Mesenteric fat pad (tissue), 1 donor: ENCODE data around the gene SLC35A4. TPM values are rescaled to one million over a fixed set of nuclear protein-coding genes. Genes with fewer than 3 reads are reported as not detected.
"Not testable (repeated sequence)": the region's sequence is repeated elsewhere in the genome, so short reads cannot be mapped to it uniquely, and the experiment has no call there.

Experiments
- DNase-seq: peaks from one replicate; pipeline ENCODE4 v3.0.0-alpha.2; 2020; ENCODE audit warnings: low spot score
- microRNA-seq: library from miRNA; unstranded; fragments of <30 nt; microRNA quantifications from one replicate; pipeline ENCODE4 v1.2.0, GENCODE V29; 2020; ENCODE audit warnings: borderline number of aligned reads
- total RNA-seq: library from RNA; stranded (reverse); fragmentation: NEBNext Ultra II Directional; extraction: Animal tissue kit (Norgen Biotek cat#: 25700); gene quantifications from one replicate; pipeline ENCODE4 v1.2.1, GENCODE V29; 2021
- donor health status: DM: yes; HTN: yes; CAD: no.

SLC35A4 gene
- total RNA-seq, 1 donor from 2014 or later = 71.9 TPM

DNA sequence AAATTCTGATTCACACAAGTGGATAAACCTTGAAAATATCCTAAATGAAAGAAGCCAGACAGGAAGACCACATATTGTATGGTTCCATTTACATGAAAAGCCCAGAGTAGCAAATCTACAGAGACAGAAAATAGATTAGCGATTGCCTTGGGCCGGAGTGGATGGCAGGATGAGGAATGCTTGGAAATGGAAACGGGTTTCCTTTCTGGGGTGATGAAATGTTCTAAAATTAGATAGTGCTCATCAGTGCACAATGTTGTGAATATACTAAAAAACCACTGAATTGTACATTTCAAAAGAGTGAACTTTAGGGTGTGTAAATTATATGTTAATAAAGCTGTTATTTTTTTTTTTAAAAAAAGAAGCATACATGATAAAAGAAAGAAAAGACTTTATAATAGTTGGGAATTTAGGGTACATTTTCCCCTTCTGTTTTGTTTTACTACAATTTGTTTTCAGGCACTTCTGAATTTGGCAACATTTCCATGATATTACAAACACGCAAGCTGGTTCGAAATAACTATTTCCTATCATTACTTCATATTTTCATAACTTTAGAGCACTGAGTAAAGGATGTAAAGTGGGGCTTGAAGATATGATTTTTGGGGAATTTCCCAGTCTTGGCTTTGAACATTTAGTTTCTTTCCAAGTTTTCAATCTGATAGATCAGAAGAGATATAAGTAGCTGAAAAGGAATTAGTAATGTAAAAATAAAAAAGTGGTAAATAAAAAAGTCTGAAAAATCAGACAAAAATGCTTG, 23.9 kb downstream of the SLC35A4 start:
- DNase-seq = no peak

- no peak for DNase-seq
These were observed 26.2 kb downstream of the SLC35A4 start for GRCh38 chr5:140590861-140591260.

- no peak for DNase-seq
These were observed 27.2 kb downstream of the SLC35A4 start for GRCh38 chr5:140591747-140592372.

GRCh38 chr5:140593070-140593469, 28.4 kb downstream of the SLC35A4 start:
- not testable (repeated sequence) for DNase-seq

DNA sequence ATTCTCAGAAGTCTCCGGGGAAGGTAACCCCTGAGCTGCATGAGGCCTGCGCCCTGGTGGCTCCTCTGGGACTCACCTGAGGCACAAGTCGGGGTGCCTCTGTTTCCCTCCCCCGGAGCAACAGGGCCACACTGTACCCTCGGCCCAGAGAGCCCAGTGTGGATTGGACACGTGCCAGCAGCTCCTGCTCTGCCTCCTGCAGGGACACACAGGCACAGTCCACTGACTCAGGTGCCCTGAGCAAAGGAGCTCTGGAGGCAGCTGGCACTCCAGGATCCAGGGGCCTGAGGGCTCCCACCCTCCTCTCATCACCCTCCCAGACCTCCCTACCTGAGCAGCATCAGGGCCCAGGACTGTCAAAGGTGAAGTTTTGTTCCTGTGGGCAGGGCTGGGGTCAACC, 29.5 kb downstream of the SLC35A4 start:
- DNase-seq = no peak

DNA sequence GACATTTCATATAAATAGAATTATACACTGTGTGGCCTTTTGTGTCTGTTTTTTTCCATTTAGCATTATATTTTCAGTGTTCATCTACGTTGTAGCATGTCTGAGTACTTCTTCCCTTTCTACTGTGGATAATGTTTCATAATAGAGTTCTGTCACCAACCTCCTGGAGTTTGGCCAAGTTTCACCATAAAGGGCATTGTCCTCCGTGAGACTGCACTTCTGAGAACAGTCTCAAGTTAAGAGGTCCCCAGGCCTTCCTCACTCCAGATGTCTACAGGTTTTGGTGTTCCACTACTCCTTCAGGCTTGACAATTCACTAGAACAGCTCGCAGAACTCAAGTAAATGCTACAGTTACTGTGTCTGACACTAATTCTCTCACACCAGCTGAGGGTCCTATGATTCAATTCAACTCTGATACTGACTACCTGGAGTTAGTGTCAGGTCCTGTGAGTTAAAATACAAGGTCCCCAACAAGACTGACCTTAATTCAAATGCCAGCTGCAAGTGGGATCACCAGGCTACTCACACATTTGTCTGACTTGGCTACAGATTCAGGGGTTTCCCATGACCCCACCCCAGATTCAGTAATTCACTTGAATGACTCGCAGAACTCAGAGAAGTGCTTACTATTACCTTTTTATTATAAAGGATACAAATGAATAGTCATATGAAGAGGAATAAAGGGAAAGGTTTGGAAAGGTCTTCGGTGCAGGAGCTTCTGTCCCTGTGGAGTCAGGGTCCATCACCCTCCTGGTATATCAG, 31.1 kb downstream of the SLC35A4 start:
- no peak for DNase-seq

DNA sequence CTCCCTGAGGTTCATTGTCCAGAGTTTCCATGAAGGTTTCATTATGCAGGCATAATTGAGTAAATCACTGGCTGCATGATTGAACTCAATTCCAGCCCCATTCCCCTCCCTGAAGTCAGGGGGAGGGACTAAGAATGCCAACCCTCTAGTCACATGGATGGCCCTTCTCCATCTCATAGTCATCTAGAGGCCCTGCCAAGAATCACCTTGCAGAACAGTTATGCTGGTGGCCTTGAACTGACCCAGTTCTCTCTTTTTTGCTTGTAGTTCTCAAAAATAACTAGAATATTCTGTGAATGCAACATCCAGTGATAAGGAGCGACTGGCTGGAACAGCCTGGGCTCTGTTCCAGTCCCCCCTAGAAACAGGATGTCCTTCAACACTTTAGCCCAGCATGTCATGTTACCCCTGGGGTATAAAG, 31.7 kb downstream of the SLC35A4 start:
- DNase-seq = no peak

GRCh38 chr5:140598836-140599235, 34.2 kb downstream of the SLC35A4 start:
- DNase-seq = no peak

- DNase-seq = no peak
These were observed 35.5 kb downstream of the SLC35A4 start for GRCh38 chr5:140600096-140600495.

- no peak for DNase-seq
These were observed 37.5 kb downstream of the SLC35A4 start for GRCh38 chr5:140602147-140602546.

DNA sequence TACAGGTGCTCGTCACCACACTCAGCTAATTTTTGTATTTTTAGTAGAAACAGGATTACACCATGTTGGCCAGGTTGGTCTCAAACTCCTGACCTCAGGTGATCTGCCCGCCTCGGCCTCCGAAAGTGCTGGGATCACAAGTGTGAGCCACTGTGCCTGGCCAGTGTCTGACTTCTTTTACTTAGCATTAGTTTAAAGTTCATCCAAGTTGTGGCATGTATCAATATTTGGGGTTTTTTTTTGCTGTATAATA, 38.7 kb downstream of the SLC35A4 start:
- DNase-seq = not testable (repeated sequence)

GRCh38 chr5:140603734-140604133, 39.1 kb downstream of the SLC35A4 start:
- DNase-seq = no peak

GRCh38 chr5:140605879-140606278, 41.3 kb downstream of the SLC35A4 start:
- no peak for DNase-seq

GRCh38 chr5:140607031-140607430, 42.4 kb downstream of the SLC35A4 start:
- no peak for DNase-seq

GRCh38 chr5:140608722-140609121, 44.1 kb downstream of the SLC35A4 start:
- DNase-seq = no peak

DNA sequence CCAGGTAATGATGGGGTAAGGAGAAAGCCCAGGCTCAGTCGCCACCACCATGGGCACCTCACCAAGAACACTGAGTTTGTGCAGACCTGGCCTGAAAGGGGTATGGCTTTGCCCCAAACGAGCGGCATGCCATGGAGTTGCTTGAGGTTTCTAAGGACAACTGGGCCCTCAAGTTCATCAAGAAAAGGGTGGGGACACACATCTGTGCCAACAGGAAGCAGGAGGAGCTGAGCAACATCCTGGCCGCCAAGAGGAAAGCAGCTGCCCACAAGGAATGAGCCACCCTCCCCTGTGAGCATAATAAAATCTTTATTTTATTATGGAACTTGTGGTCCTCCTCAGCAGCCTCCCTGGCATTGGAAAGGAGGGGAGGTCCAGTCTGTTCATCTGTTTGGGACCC, 44.5 kb downstream of the SLC35A4 start:
- no peak for DNase-seq

DNA sequence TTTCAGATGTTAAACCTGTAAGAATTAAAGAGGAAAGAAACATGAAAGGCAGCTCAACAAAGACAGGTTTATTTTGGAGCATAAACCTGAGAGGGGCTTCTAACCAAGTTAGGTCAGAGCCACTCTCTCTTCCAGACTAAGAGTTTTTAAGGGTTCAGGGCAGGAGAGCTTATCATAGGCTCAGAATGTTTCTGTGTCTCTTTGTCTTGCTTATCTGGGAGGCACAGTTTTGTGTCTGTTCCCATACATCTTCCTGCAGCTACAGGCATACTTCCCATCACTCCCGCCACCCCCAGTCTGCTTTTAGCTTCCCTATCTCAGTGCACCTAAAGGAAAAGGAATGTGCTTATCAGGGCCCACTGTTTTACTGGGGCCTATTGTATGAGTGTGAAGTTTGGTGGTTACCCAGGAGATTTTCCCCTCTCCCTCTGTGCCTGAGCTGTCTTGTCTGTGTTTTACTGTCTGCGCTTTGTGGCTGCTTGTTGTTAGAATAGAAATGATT, 46.4 kb downstream of the SLC35A4 start:
- no peak for DNase-seq

Small RNAs within 50 kb of the gene (microRNA-seq; reads per million reads assigned to microRNA genes)
- not detected for gene MIR6831

Other genes with a start within 250 kb of the SLC35A4 start
- 48.5 TPM for gene HBEGF, start 218.2 kb upstream of the SLC35A4 start, total RNA-seq
- gene SLC4A9, start 204.6 kb upstream of the SLC35A4 start, total RNA-seq = 0.22 TPM
- gene ANKHD1, start 163.0 kb upstream of the SLC35A4 start, total RNA-seq = 90.5 TPM
- gene EIF4EBP3, start 17.2 kb upstream of the SLC35A4 start, total RNA-seq = 22.5 TPM
- 34.4 TPM for gene SRA1, start 7.4 kb upstream of the SLC35A4 start, total RNA-seq
- gene APBB3, start 230 bp upstream of the SLC35A4 start, total RNA-seq = 21.5 TPM
- 224 TPM for gene CD14, start 68.3 kb downstream of the SLC35A4 start, total RNA-seq
- gene TMCO6, start 74.6 kb downstream of the SLC35A4 start, total RNA-seq = 9.6 TPM
- 57.3 TPM for gene NDUFA2, start 82.8 kb downstream of the SLC35A4 start, total RNA-seq
- 66.4 TPM for gene IK, start 83.0 kb downstream of the SLC35A4 start, total RNA-seq
- gene WDR55, start 100.1 kb downstream of the SLC35A4 start, total RNA-seq = 23.4 TPM
- gene DND1, start 108.7 kb downstream of the SLC35A4 start, total RNA-seq = 1.00 TPM
- 50.7 TPM for gene HARS1, start 126.5 kb downstream of the SLC35A4 start, total RNA-seq
- 15.9 TPM for gene HARS2, start 126.6 kb downstream of the SLC35A4 start, total RNA-seq
- gene ZMAT2, start 135.6 kb downstream of the SLC35A4 start, total RNA-seq = 37.9 TPM
- not detected for gene PCDHA1, start 221.3 kb downstream of the SLC35A4 start, total RNA-seq
- not detected for gene PCDHA2, start 230.0 kb downstream of the SLC35A4 start, total RNA-seq
- gene PCDHA3, start 236.2 kb downstream of the SLC35A4 start, total RNA-seq = 0.29 TPM
- 0.32 TPM for gene PCDHA4, start 242.2 kb downstream of the SLC35A4 start, total RNA-seq